GM21390 (cell line): ENCODE measurements around the gene PCID2.

ENCODE experiments used
- ATAC-seq: cut with Tn5 transposase; IDR thresholded peaks from one replicate; pipeline ENCODE4 v1.9.1; 2021; ENCODE audit not compliant: unreplicated experiment

PCID2 gene

GRCh38 chr13:113220141-113220598 is 11.7 kb upstream of the PCID2 start:
- ATAC-seq = no peak

- ATAC-seq = no peak
These were observed 10.9 kb upstream of the PCID2 start for GRCh38 chr13:113219256-113219940.

- ATAC-seq = no peak
These were observed 10.1 kb upstream of the PCID2 start for GRCh38 chr13:113218586-113218985.

- ATAC-seq = no peak
These were observed 8.0 kb upstream of the PCID2 start for GRCh38 chr13:113216254-113217048.

GRCh38 chr13:113211774-113212173 is 3.3 kb upstream of the PCID2 start:
- no peak for ATAC-seq

GRCh38 chr13:113210833-113211232 is 2.4 kb upstream of the PCID2 start:
- ATAC-seq = no peak

- ATAC-seq = peak; percentile 35
These were observed 1.4 kb upstream of the PCID2 start for GRCh38 chr13:113209759-113210421.

- peak; percentile 39 for ATAC-seq
These were observed 878 bp upstream of the PCID2 start, which contains the start of gene CUL4A for GRCh38 chr13:113209336-113209758. Gene CUL4A (plus strand): TSS chr13:113209613. CDS start chr13:113209628, 15 bp downstream.

GRCh38 chr13:113207890-113208420 is 514 bp downstream of the PCID2 start:
- ATAC-seq = peak; percentile 10

- no peak for ATAC-seq
These were observed 1.0 kb downstream of the PCID2 start for GRCh38 chr13:113207460-113207859.

- ATAC-seq = no peak
These were observed 3.0 kb downstream of the PCID2 start for GRCh38 chr13:113205428-113205931.

- ATAC-seq = no peak
These were observed 4.1 kb downstream of the PCID2 start for GRCh38 chr13:113204378-113204734.

GRCh38 chr13:113203507-113204377 is 4.7 kb downstream of the PCID2 start:
- ATAC-seq = no peak

- ATAC-seq = no peak
These were observed 5.6 kb downstream of the PCID2 start for GRCh38 chr13:113202912-113203311.

GRCh38 chr13:113201815-113202214 is 6.7 kb downstream of the PCID2 start:
- no peak for ATAC-seq

GRCh38 chr13:113196970-113197737 is 11.3 kb downstream of the PCID2 start:
- no peak for ATAC-seq

GRCh38 chr13:113195360-113195759 is 13.1 kb downstream of the PCID2 start:
- ATAC-seq = no peak

- no peak for ATAC-seq
These were observed 15.6 kb downstream of the PCID2 start for GRCh38 chr13:113192902-113193301.

- no peak for ATAC-seq
These were observed 16.2 kb downstream of the PCID2 start for GRCh38 chr13:113192279-113192678.

GRCh38 chr13:113190181-113190580 is 18.3 kb downstream of the PCID2 start:
- no peak for ATAC-seq
